Tibial nerve (tissue), 4 donors: ENCODE data around the gene SMYD3.

ENCODE experiments used
- CTCF ChIP-seq, 5 experiments: fragments of 200-600 bp in 3 of 5; fragments of 450-650 bp in 2 of 5; sonication (generic) in 3 of 5; IDR thresholded peaks; one replicate each; pipeline ENCODE4 v1.5.1; 2016 to 2019; ENCODE audit warnings: antibody characterized with exemption in 5 of 5, mild to moderate bottlenecking in 3 of 5, moderate library complexity in 2 of 5
- EP300 ChIP-seq, 2 donors: sonication (generic); formaldehyde crosslinking; IDR thresholded peaks; one replicate each; pipeline ENCODE4 v1.6.1; 2017; ENCODE audit warnings: antibody characterized with exemption in 2 of 2, mild to moderate bottlenecking in 1 of 2
- POLR2A ChIP-seq, 2 donors: fragments of 450-650 bp; IDR thresholded peaks; one replicate each; pipeline ENCODE4 v1.6.1; 2017; ENCODE audit warnings: antibody characterized with exemption in 2 of 2, mild to moderate bottlenecking in 2 of 2, moderate library complexity in 2 of 2

DNA sequence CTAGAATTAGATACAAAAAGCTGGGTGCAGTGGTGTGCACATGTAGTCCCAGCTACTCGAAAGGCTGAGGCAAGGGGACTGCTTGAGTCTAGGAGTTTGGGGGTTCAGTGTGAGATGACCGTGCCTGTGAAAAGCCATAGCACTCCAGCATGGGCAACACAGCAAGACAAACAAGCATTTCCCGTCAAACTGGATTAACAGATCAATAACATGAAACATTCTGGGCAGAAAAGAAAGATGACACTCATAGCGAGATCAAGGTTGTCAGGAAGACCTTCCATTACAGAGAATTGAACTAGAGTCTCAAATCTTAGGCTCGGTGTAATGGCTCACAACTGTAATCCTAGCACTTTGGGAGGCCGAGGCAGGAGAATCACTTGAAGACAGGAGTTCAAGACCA, 45.0 kb upstream of the SMYD3 start:
- no peak for TF ChIP-seq CTCF (IDR thresholded peaks at IDR 0.05)
- no peak for TF ChIP-seq POLR2A (IDR thresholded peaks at IDR 0.05)
- TF ChIP-seq EP300 (IDR thresholded peaks at IDR 0.05): no peak
